CD4-positive, alpha-beta T cell (primary cell): ENCODE results near the gene LNX2. TPM values are rescaled to one million over a fixed set of nuclear protein-coding genes. Genes with fewer than 3 reads are reported as not detected.

Source experiments
- ATAC-seq: fragments of 200-7000 bp; cut with Tn5 transposase; one replicate; pipeline ENCODE4 v1.10.0; 2022; ENCODE audit warnings: mild to moderate bottlenecking; ENCODE audit not compliant: poor library complexity
- CTCF ChIA-PET: fragments of 350-600 bp; sonication (Branson Sonifier 250); formaldehyde crosslinking; loops from one replicate; lab custom pipeline; 2021; ENCODE audit warnings: antibody characterized with exemption, inconsistent platforms; lab: Charles Lee
- POLR2A ChIA-PET: fragments of 350-600 bp; sonication (Branson Sonifier 250); formaldehyde crosslinking; loops from one replicate; lab custom pipeline; 2021; ENCODE audit warnings: antibody characterized with exemption, inconsistent platforms; lab: Charles Lee
- DNase-seq, 14 experiments: peaks; one replicate each; pipeline ENCODE4 v3.0.0-alpha.2; 2013 to 2020; ENCODE audit warnings: mixed read lengths in 2 of 14
- H3K27ac ChIP-seq, 2 donors: one replicate each; pipeline versions ENCODE4 v1.5.1 to v1.7.0; 2013; ENCODE audit warnings: low read length in 2 of 2, low read depth in 1 of 2, mild to moderate bottlenecking in 1 of 2
- H3K27me3 ChIP-seq, 2 experiments: 1 replicate in 1 of 2; 2 replicates in 1 of 2; pipeline versions ENCODE4 v1.6.1 to v1.7.0; 2013; ENCODE audit warnings: low read length in 2 of 2, control low read depth in 1 of 2, mild to moderate bottlenecking in 1 of 2, moderate library complexity in 1 of 2; ENCODE audit not compliant: insufficient read depth in 2 of 2, control insufficient read depth in 1 of 2
- H3K36me3 ChIP-seq: one replicate; pipeline ENCODE4 v1.6.1; 2013; ENCODE audit warnings: low read length, control low read depth; ENCODE audit not compliant: insufficient read depth
- H3K4me1 ChIP-seq: one replicate; pipeline ENCODE4 v1.6.1; 2013; ENCODE audit warnings: low read length, control low read depth; ENCODE audit not compliant: insufficient read depth
- H3K4me3 ChIP-seq: one replicate; pipeline ENCODE4 v1.5.1; 2013; ENCODE audit warnings: mild to moderate bottlenecking, low read length, moderate library complexity
- H3K9me3 ChIP-seq, 2 experiments: 1 replicate in 1 of 2; 2 replicates in 1 of 2; pipeline versions ENCODE4 v1.6.1 to v1.7.0; 2013; ENCODE audit warnings: low read length in 2 of 2, mild to moderate bottlenecking in 2 of 2, control low read depth in 1 of 2, moderate library complexity in 1 of 2; ENCODE audit not compliant: control insufficient read depth in 1 of 2, insufficient read depth in 1 of 2
- H3K27ac Mint-ChIP-seq: one replicate; pipeline ENCODE4 v1.8.0; 2020; ENCODE audit warnings: mixed read lengths
- H3K27me3 Mint-ChIP-seq: one replicate; pipeline ENCODE4 v1.8.0; 2021; ENCODE audit warnings: mixed read lengths
- H3K36me3 Mint-ChIP-seq: one replicate; pipeline ENCODE4 v1.8.0; 2021; ENCODE audit warnings: low read depth, mixed read lengths
- H3K4me1 Mint-ChIP-seq: one replicate; pipeline ENCODE4 v1.8.0; 2021; ENCODE audit warnings: low read depth, mixed read lengths
- H3K4me3 Mint-ChIP-seq: one replicate; pipeline ENCODE4 v1.8.0; 2020; ENCODE audit warnings: mild to moderate bottlenecking, mixed read lengths
- H3K9me3 Mint-ChIP-seq: one replicate; pipeline ENCODE4 v1.8.0; 2020; ENCODE audit warnings: mixed read lengths
- CTCF ChIP-seq: fragments of 200-600 bp; IDR thresholded peaks from one replicate; pipeline ENCODE4 v1.8.0; 2022; ENCODE audit warnings: antibody characterized with exemption, mild to moderate bottlenecking
- intact Hi-C, 2 experiments: fragments of 100-400 bp; cut with DNase I in 1 of 2; cut with micrococcal nuclease in 1 of 2; formaldehyde crosslinking; loops; one replicate each; pipeline versions ENCODE4 v1.15.1 to v1.9.0; 2023 to 2025; cut with DNase I, micrococcal nuclease
- total RNA-seq, 174 experiments: library from RNA in 2 of 174; stranded (reverse) in 2 of 174; gene quantifications; one replicate each; pipeline ENCODE4 v1.2.3 and lab custom pipeline; 2021 to 2026

Gene LNX2
- total RNA-seq, 2 experiments from 2014 or later, result 3.5 to 3.9 TPM

- Histone ChIP-seq H3K4me1 (peaks cover 6% of the 10 kb centered on the region), H3K36me3 (peaks cover 4% of the 10 kb centered on the region), H3K27ac (no peak overlapping the region), H3K9me3 (no peaks in the 10 kb centered on the region), H3K4me3 (no peak overlapping the region), H3K27me3 (no peaks in the 10 kb centered on the region)
- H3K9me3 Mint-ChIP-seq, result no peaks in the 10 kb centered on the region
- DNase-seq (no peak), ATAC-seq (no peak)
- H3K4me1 Mint-ChIP-seq, result peaks cover 81% of the 10 kb centered on the region
- H3K27me3 Mint-ChIP-seq, result no peaks in the 10 kb centered on the region
- peaks cover 21% of the 10 kb centered on the region for H3K36me3 Mint-ChIP-seq
- ChIA-PET CTCF (interaction anchor here (1.4 to 2.2 kb wide), 2 partner anchors 8 to 18 kb away, joined by 3 to 5 read pairs; no protein-coding TSS in a partner anchor), POLR2A (interaction anchor here (1.0 to 1.5 kb wide), 2 partner anchors 18 to 189 kb away, joined by 3 to 7 read pairs; partner anchors contain the start of genes LNX2, MTIF3 and POLR1D)
- intact Hi-C loops, result no loop called here
- TF ChIP-seq CTCF, result no peak
- H3K4me3 Mint-ChIP-seq, result no peak overlapping the region
- H3K27ac Mint-ChIP-seq, result no peak overlapping the region
Measured at GRCh38 chr13:27639186-27639585, 18.9 kb upstream of the LNX2 start.

- ChIA-PET POLR2A (interaction anchor here (1.0 to 1.5 kb wide), 2 partner anchors 17 to 188 kb away, joined by 3 to 7 read pairs; partner anchors contain the start of genes LNX2, MTIF3 and POLR1D), CTCF (interaction anchor here (1.4 to 2.2 kb wide), 2 partner anchors 9 to 18 kb away, joined by 3 to 5 read pairs; no protein-coding TSS in a partner anchor)
- ATAC-seq (no peak), DNase-seq (no peak)
- TF ChIP-seq CTCF, result no peak
- H3K4me1 Mint-ChIP-seq, result peaks cover 83% of the 10 kb centered on the region
- H3K9me3 Mint-ChIP-seq, result no peaks in the 10 kb centered on the region
- Histone ChIP-seq H3K4me3 (no peak overlapping the region), H3K4me1 (peaks cover 6% of the 10 kb centered on the region), H3K27ac (no peak overlapping the region), H3K27me3 (no peaks in the 10 kb centered on the region), H3K9me3 (no peaks in the 10 kb centered on the region), H3K36me3 (peaks cover 6% of the 10 kb centered on the region)
- H3K27me3 Mint-ChIP-seq, result no peaks in the 10 kb centered on the region
- peaks cover 23% of the 10 kb centered on the region for H3K36me3 Mint-ChIP-seq
- intact Hi-C loops, result no loop called here
- H3K4me3 Mint-ChIP-seq, result no peak overlapping the region
- H3K27ac Mint-ChIP-seq, result no peak overlapping the region
Measured at GRCh38 chr13:27638521-27638920, 18.2 kb upstream of the LNX2 start.

GRCh38 chr13:27638001-27638400 lies 17.7 kb upstream of the LNX2 start:
- Mint-ChIP-seq H3K4me3 (no peak overlapping the region), H3K27me3 (no peaks in the 10 kb centered on the region), H3K27ac (no peak overlapping the region), H3K4me1 (peaks cover 83% of the 10 kb centered on the region), H3K36me3 (peaks cover 24% of the 10 kb centered on the region), H3K9me3 (no peaks in the 10 kb centered on the region)
- DNase-seq (no peak), ATAC-seq (no peak)
- POLR2A ChIA-PET, result interaction anchor here (1.5 kb wide), 1 partner anchor 188 kb away, joined by 3 read pairs; the partner anchor contains the start of gene MTIF3
- Histone ChIP-seq H3K4me3 (no peak overlapping the region), H3K27ac (no peak overlapping the region), H3K4me1 (peaks cover 6% of the 10 kb centered on the region), H3K36me3 (peaks cover 7% of the 10 kb centered on the region), H3K9me3 (no peaks in the 10 kb centered on the region), H3K27me3 (no peaks in the 10 kb centered on the region)
- intact Hi-C loops, result no loop called here
- TF ChIP-seq CTCF, result no peak
- CTCF ChIA-PET, result interaction anchor here (2.2 kb wide), 1 partner anchor 9 kb away, joined by 5 read pairs; no protein-coding TSS in a partner anchor
